Muscle of leg (tissue), 16 donors: ENCODE results near the gene GNB5. TPM values are rescaled to one million over a fixed set of nuclear protein-coding genes. Genes with fewer than 3 reads are reported as not detected.
A peak's percentile ranks its signal among the peaks of the same experiment; 100 is the strongest.
"Not testable (repeated sequence)": the region's sequence is repeated elsewhere in the genome, so short reads cannot be mapped to it uniquely, and the experiment has no call there.

Experiments
- DNase-seq: peaks from one replicate; pipeline ENCODE4 v3.0.0; 2013
- H3K27ac ChIP-seq: one replicate; pipeline ENCODE4 v1.5.1; 2013; ENCODE audit warnings: mild to moderate bottlenecking, low read length, control low read depth
- H3K27me3 ChIP-seq: one replicate; pipeline ENCODE4 v1.6.1; 2013; ENCODE audit warnings: low read length; ENCODE audit not compliant: control insufficient read depth, insufficient read depth
- H3K36me3 ChIP-seq: one replicate; pipeline ENCODE4 v1.6.1; 2013; ENCODE audit warnings: low read length; ENCODE audit not compliant: control insufficient read depth, insufficient read depth
- H3K4me1 ChIP-seq: one replicate; pipeline ENCODE4 v1.6.1; 2013; ENCODE audit warnings: low read length; ENCODE audit not compliant: control insufficient read depth, insufficient read depth
- H3K4me3 ChIP-seq: one replicate; pipeline ENCODE4 v1.5.1; 2013; ENCODE audit warnings: low read length, control low read depth
- H3K9me3 ChIP-seq: replicated peaks from 2 replicates; pipeline ENCODE4 v1.6.1; 2013; ENCODE audit warnings: low read depth, low read length; ENCODE audit not compliant: control insufficient read depth
- WGBS: methylation state at CpG from one replicate; pipeline ENCODE4 v1.1.5; 2013; ENCODE audit warnings: missing lambda C conversion rate; ENCODE audit not compliant: insufficient coverage; 5-methylcytosine and 5-hydroxymethylcytosine counted together
- long read RNA-seq, 11 donors: transcript quantifications; one replicate each; lab custom pipeline, GENCODE V29; 2026
- polyA plus RNA-seq, 8 donors: library from polyadenylated mRNA; unstranded; fragments of 120-200 nt; gene quantifications; one replicate each; pipeline versions ENCODE4 v1.2.1 to v1.2.3, GENCODE V29; 2013; ENCODE audit warnings: inconsistent platforms in 1 of 8, low replicate concordance in 1 of 8; ENCODE audit not compliant: insufficient read length in 8 of 8, insufficient read depth in 1 of 8
- total RNA-seq: library from RNA; stranded (reverse); fragments of 120-200 nt; gene quantifications from one replicate; pipeline ENCODE4 v1.2.4, GENCODE V29; 2013

Gene GNB5
- 8.9 TPM for total RNA-seq
- polyA plus RNA-seq: 1 to 10 TPM; 4.7 to 9.8 (median 7.8) TPM
- long read RNA-seq, donor 1, partial matches to known transcripts: 0 of 1 reads
- long read RNA-seq, donor 1, other reads (novel, unspliced or antisense): 0 of 1 reads
- long read RNA-seq, donor 2, partial matches to known transcripts: 0 of 1 reads
- long read RNA-seq, donor 2, other reads (novel, unspliced or antisense): 0 of 1 reads
- long read RNA-seq, donor 3, transcript GNB5-202 (11 exons, 1,735 nt): major isoform, 6 of 6 reads
- long read RNA-seq, donor 3, partial matches to known transcripts: 0 of 6 reads
- long read RNA-seq, donor 3, other reads (novel, unspliced or antisense): 0 of 6 reads
- long read RNA-seq, donor 4: 0 reads
- long read RNA-seq, donor 5, partial matches to known transcripts: 0 of 1 reads
- long read RNA-seq, donor 5, other reads (novel, unspliced or antisense): 0 of 1 reads
- long read RNA-seq, donor 6, partial matches to known transcripts: 0 of 4 reads
- long read RNA-seq, donor 6, other reads (novel, unspliced or antisense): 0 of 4 reads
- long read RNA-seq, donor 7, partial matches to known transcripts: 0 of 2 reads
- long read RNA-seq, donor 7, other reads (novel, unspliced or antisense): 0 of 2 reads
- long read RNA-seq, donor 8, partial matches to known transcripts: 0 of 1 reads
- long read RNA-seq, donor 8, other reads (novel, unspliced or antisense): 0 of 1 reads
- long read RNA-seq, donor 9, partial matches to known transcripts: 0 of 2 reads
- long read RNA-seq, donor 9, other reads (novel, unspliced or antisense): 0 of 2 reads
- long read RNA-seq, donor 10, partial matches to known transcripts: 0 of 3 reads
- long read RNA-seq, donor 10, other reads (novel, unspliced or antisense): 0 of 3 reads
- long read RNA-seq, donor 11, partial matches to known transcripts: 0 of 1 reads
- long read RNA-seq, donor 11, other reads (novel, unspliced or antisense): 0 of 1 reads

DNA sequence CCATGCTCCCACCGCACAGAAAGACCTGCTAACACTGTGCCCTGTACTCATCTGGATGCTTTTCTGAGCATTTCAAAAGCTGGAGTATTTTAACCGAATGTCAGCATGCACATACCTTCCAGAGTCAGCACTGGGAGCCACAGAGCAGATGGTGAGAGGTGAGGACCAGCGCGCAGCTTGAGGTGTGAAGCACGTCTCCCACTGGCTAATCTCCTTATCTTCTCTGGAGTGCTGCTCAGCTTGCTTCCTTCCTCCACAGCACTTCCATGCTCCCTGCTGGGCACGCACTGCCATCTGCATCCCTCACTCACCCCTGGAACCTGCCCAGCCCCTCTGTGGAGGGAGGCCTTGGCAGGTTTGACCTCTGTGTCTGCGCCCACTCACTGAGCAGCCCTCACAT lies at the start of gene GNB5:
Gene GNB5, minus strand, starts transcription at position 186 of the 400 bp plus-strand sequence. CDS start 6,716 bp downstream, outside the sequence.
- H3K36me3 ChIP-seq: peaks cover 8% of the 10 kb centered on the region
- no peaks in the 10 kb centered on the region for H3K4me1 ChIP-seq
- H3K27ac ChIP-seq: no peak within 1 kb of the TSS
- H3K9me3 ChIP-seq: no peaks in the 10 kb centered on the region
- no peak for DNase-seq
- H3K4me3 ChIP-seq: no peak within 1 kb of the TSS
- 88% methylated on average over 2 of the region's 7 CpGs for WGBS
- no peaks in the 10 kb centered on the region for H3K27me3 ChIP-seq

DNA sequence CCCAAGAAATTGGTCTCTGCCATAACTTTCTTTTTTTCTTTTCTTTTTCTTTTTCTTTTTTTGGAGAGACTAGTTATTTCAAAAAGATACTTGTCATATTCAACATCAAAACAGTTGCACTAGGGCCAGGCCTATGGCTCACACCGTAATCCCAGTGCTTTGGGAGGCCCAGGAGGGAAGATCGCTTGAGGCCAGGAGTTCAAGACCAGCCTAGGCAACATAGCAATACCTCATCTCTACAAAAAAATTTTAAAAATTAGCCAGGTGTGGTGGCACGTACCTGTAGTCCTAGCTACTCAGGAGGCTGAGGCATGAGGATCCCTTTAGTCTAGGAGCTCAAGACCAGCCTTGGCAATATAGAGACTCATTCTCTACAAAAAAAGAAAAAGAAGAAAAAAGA lies 49.0 kb upstream of the GNB5 start:
- H3K4me1 ChIP-seq: no peaks in the 10 kb centered on the region
- no peak overlapping the region for H3K27ac ChIP-seq
- no peak overlapping the region for H3K4me3 ChIP-seq
- WGBS: 80% methylated on average over 1 of the region's 3 CpGs
- no peak for DNase-seq
- peaks cover 19% of the 10 kb centered on the region for H3K36me3 ChIP-seq
- no peaks in the 10 kb centered on the region for H3K27me3 ChIP-seq
- H3K9me3 ChIP-seq: no peaks in the 10 kb centered on the region

DNA sequence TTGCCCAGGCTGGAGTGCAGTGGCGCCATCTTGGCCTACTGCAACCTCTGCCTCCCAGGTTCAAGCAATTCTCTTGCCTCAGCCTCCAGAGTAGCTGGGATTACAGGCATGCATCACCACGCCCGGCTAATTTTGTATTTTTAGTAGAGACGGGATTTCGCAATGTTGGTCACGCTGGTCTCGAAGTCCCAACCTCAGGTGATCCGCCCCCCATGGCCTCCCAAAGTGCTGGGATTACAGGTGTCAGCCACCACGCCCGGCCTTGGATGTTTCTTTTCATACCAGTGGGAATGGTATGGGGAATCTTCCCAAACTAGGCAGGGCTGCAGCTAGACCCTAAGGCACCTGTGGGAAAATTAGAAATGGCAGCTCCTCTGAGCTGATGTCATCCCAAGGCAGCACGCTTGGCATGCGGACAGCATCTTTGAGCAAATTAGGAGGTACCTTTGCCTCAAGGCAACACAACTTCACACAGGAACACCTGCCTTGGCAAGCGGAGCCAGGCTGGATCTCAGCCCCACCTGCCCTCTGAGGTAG lies 47.9 kb upstream of the GNB5 start:
- 94% methylated on average over 12 of the region's 13 CpGs for WGBS
- H3K9me3 ChIP-seq, H3K4me1 ChIP-seq, H3K27ac ChIP-seq, DNase-seq, H3K27me3 ChIP-seq, H3K4me3 ChIP-seq: not testable (repeated sequence)
- peaks cover 19% of the 10 kb centered on the region for H3K36me3 ChIP-seq

DNA sequence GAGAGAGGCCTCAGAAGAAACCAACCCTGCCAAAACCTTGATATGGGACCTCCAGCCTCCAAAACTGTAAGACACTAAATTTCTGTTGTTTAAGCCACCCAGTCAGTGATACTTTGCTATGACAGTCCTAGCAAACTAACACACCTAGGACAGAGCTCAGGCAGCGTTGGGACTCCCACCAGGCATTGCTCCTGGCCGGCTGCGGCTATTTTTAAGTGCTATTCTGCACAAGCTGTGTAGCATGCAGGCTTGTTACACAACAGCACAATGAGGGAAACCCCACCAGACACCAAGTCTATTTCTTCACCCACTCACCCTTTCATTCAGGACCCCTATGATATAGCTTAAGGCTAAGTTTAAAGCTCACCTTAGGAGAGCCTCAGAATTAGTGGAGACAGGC lies 47.0 kb upstream of the GNB5 start:
- H3K27ac ChIP-seq: no peak overlapping the region
- WGBS: 76% methylated on average over 3 of the region's 3 CpGs
- DNase-seq: no peak
- no peaks in the 10 kb centered on the region for H3K9me3 ChIP-seq
- no peaks in the 10 kb centered on the region for H3K27me3 ChIP-seq
- no peaks in the 10 kb centered on the region for H3K4me1 ChIP-seq
- peaks cover 15% of the 10 kb centered on the region for H3K36me3 ChIP-seq
- H3K4me3 ChIP-seq: no peak overlapping the region

DNA sequence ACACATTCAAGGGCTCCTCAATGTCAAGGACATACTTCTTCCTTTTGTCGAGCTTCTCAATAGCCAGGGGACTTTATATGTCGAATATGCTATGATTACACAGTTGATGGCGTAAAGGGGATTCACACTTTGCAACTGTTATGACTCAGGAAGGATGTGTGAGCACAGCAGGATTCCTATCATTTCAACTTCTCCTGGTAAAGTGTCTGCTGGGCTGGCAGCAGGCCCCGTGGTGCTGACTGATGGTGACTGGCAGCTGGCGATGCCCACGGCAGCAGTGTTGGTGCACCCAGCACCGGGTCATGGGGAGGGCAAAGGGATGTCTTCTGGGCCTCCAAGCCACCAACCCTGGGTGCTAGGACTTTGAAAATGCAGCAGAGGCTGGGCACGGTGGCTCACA lies 44.8 kb upstream of the GNB5 start:
- WGBS: 98% methylated on average over 4 of the region's 8 CpGs

DNA sequence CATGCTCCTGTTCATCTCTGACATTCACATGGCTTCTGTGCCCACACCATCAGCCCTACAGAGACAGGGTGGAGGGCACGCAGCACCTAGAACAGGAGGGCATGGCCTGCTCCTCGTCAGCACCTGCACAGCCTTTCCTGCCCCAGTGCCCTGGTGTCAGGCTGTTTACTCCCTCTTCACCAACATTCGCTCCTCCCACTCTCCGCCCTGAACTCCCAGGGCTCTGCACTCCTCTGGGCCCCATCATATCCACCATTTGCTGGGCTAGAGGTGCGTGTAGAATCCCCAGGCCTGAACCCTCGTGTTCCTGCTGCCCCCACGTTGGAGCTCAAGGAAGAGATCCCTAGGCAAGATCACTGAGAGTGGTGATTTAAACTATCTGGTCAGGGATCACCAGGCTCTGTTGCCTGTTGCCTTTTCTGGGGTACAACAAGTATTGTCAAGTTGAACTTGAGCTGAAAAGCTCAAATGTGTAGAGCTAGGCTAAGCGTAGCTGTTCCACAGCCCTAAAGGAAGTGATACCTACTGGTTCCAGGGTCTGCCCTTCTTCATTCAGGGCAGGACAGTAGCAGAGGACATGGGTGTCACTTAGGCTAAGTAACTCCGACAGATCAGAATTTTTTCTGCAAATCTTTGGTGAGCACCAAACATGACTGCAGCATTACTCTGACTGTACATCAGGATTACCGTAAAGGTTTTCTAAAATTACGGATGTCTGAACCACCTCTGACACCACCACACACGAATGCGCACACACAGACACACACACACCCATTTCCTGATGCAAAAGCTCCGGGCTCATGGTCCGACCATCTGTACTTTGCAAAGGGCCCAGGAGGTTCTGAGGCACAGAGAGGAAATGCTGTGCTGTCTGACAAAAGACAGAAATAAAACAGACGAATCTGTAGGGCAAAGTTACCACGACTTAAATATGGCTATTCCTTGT lies 43.7 kb upstream of the GNB5 start:
- Histone ChIP-seq H3K27me3 (no peaks in the 10 kb centered on the region), H3K36me3 (peaks cover 16% of the 10 kb centered on the region), H3K9me3 (no peaks in the 10 kb centered on the region), H3K4me3 (no peak overlapping the region), H3K27ac (no peak overlapping the region), H3K4me1 (no peaks in the 10 kb centered on the region)
- DNase-seq: no peak
- 65% methylated on average over 8 of the region's 17 CpGs for WGBS

More for the DNA sequence above, 44.8 kb upstream of the GNB5 start:
- H3K4me1 ChIP-seq: no peaks in the 10 kb centered on the region
- H3K27me3 ChIP-seq: no peaks in the 10 kb centered on the region
- no peaks in the 10 kb centered on the region for H3K9me3 ChIP-seq
- no peak overlapping the region for H3K27ac ChIP-seq
- peaks cover 16% of the 10 kb centered on the region for H3K36me3 ChIP-seq
- no peak for DNase-seq
- no peak overlapping the region for H3K4me3 ChIP-seq

DNA sequence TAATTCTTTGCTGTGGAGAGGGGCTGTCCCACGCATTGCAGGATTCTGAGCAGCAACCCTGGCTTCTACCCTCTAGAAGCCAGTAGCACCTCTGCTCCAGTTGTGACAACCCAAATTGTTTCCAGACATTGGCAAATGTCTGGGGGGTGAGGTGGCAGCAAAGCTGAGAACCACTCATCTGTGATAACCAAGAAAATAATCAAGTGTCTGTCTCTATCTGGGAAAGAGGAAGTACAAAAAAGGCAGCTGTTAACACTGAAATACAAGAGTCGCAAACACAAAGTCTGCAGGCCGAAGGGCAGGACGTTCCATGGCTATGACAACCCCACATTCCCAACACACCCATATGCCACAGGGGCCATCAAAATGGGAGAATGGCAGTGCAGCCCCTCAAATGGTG lies 42.2 kb upstream of the GNB5 start:
- Histone ChIP-seq H3K4me1 (no peaks in the 10 kb centered on the region), H3K27me3 (no peaks in the 10 kb centered on the region), H3K36me3 (peaks cover 13% of the 10 kb centered on the region), H3K9me3 (no peaks in the 10 kb centered on the region), H3K4me3 (no peak overlapping the region), H3K27ac (no peak overlapping the region)
- WGBS: 65% methylated on average over 2 of the region's 4 CpGs
- no peak for DNase-seq

DNA sequence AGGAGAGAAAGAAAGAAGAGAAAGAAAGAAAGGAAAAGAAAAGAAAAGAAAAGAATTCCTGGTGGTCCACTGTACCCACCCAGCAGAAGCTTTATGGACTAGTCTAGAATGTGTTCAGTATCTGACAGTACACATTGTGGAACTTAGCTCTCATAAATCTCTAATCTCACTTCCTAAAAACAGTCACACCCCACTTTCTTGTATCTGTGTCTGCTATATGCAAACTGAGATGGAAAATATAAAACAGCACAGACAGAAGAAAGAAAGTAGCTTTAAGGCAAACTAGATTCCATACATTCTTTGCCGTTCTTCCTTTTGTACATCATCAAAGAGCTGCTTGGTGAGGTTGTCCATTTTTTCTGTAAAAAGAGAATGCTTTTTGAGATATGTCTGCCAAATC lies 41.1 kb upstream of the GNB5 start:
- WGBS: no CpG with 5 or more reads among the region's 1 CpG
- Histone ChIP-seq H3K27ac (no peak overlapping the region), H3K4me3 (no peak overlapping the region), H3K36me3 (peaks cover 9% of the 10 kb centered on the region), H3K27me3 (no peaks in the 10 kb centered on the region), H3K9me3 (no peaks in the 10 kb centered on the region), H3K4me1 (no peaks in the 10 kb centered on the region)
- DNase-seq: peak; percentile 37

DNA sequence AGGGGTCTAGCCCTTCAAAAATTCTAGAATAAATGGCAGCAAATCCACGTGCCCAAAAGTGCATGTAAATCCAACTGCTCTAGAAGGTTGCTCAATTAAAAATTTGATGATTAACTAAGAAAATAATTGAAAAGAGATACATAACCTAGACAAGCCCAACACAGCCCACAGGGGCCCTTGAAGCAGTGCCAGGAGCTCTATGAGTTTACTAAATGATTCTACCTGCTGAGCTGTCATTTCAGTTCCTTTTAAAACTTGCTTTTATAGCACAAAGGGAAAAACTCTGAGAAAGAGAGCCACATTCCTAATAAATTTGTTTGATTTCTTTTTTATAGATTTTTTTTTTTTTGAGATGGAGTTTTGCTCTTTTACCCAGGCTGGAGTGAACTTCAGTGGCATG lies 38.9 kb upstream of the GNB5 start:
- H3K4me1 ChIP-seq: no peaks in the 10 kb centered on the region
- WGBS: no CpG with 5 or more reads among the region's 1 CpG
- no peak for DNase-seq
- no peak overlapping the region for H3K4me3 ChIP-seq
- H3K27me3 ChIP-seq: no peaks in the 10 kb centered on the region
- H3K9me3 ChIP-seq: no peaks in the 10 kb centered on the region
- no peak overlapping the region for H3K27ac ChIP-seq
- peaks cover 7% of the 10 kb centered on the region for H3K36me3 ChIP-seq
